GM10248 (cell line): Measurements from ENCODE around the gene WNT3.

Source experiments
- CTCF ChIA-PET: fragments of 300-600 bp; sonication (Branson Sonifier 250); formaldehyde crosslinking; extraction: SDS; loops from one replicate; lab custom pipeline; 2021; ENCODE audit warnings: antibody characterized with exemption; lab: Yijun Ruan, JAX
- POLR2A ChIA-PET: fragments of 350-650 bp; sonication (Branson Sonifier 250); formaldehyde crosslinking; extraction: SDS; loops from one replicate; lab custom pipeline; 2020; ENCODE audit warnings: antibody characterized with exemption; lab: Yijun Ruan, JAX
- DNase-seq: peaks from one replicate; pipeline ENCODE4 v3.0.0; 2012; ENCODE audit errors: extremely low spot score
- TF ChIP-seq, protein P1 (sequence below): IDR thresholded peaks from 2 replicates; pipeline ENCODE4 v1.5.1; 2012; ENCODE audit warnings: mild to moderate bottlenecking, low read depth; ENCODE audit errors: extremely low read depth, missing control alignments, control extremely low read depth

The WNT3 gene

DNA sequence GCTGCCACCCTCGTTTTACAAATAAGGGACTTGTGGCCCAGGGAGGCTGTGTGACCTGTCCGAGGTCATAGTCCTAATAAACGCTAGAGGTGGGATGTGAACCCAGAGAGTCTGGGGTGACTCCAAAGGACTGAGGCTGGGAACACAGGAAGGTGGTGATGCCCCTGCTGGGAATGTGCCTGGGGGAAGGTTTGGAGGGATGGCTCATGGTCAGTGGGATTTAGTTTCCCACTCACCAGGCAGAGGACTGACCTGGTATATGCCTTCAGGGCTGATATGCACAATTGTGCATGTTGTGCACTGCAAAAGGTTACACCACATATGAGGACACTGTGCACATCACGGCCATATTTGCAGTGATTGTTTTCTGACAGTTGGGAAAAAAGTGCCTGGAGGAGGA, 19.0 kb upstream of the WNT3 start:
- CTCF ChIA-PET: no interaction called here
- POLR2A ChIA-PET: no interaction called here
- TF ChIP-seq, protein P1, sequence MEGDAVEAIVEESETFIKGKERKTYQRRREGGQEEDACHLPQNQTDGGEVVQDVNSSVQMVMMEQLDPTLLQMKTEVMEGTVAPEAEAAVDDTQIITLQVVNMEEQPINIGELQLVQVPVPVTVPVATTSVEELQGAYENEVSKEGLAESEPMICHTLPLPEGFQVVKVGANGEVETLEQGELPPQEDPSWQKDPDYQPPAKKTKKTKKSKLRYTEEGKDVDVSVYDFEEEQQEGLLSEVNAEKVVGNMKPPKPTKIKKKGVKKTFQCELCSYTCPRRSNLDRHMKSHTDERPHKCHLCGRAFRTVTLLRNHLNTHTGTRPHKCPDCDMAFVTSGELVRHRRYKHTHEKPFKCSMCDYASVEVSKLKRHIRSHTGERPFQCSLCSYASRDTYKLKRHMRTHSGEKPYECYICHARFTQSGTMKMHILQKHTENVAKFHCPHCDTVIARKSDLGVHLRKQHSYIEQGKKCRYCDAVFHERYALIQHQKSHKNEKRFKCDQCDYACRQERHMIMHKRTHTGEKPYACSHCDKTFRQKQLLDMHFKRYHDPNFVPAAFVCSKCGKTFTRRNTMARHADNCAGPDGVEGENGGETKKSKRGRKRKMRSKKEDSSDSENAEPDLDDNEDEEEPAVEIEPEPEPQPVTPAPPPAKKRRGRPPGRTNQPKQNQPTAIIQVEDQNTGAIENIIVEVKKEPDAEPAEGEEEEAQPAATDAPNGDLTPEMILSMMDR: no peak
- no peak for DNase-seq

DNA sequence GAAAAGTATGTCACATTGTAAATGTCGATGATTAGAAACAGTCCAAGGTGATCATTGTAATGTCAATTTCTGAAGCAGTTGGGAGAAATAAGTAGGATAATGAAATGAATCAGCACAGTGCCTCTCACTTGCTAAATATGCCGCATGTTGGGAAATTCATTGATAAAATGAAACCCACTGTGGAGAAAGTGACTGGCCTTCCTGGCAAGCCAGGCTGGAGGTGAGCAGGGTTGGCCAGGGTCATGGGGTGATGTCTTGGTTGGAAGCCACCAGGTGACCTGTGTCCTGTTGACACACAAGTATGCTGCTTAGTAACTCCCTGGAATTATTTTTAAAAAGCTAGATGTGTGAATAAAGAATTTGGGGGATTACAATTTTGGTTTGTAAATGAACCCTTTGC, 18.0 kb upstream of the WNT3 start:
- CTCF ChIA-PET: interaction anchor here (1.3 to 3.1 kb wide), 8 partner anchors 10 to 155 kb away, joined by 3 to 22 read pairs (median 5); no protein-coding TSS in a partner anchor
- TF ChIP-seq, protein P1: no peak
- no peak for DNase-seq
- POLR2A ChIA-PET: no interaction called here

- ChIA-PET CTCF (interaction anchor here (0.6 to 3.1 kb wide), 13 partner anchors 8 to 86 kb away, joined by 3 to 22 read pairs (median 4); no protein-coding TSS in a partner anchor), POLR2A (interaction anchor here (0.6 kb wide), 1 partner anchor 24 kb away, joined by 4 read pairs; no protein-coding TSS in a partner anchor)
- TF ChIP-seq, protein P1: no peak
- no peak for DNase-seq
Measured at GRCh38 chr17:46834846-46835245, 16.4 kb upstream of the WNT3 start.

GRCh38 chr17:46833840-46834208, 15.3 kb upstream of the WNT3 start:
- ChIA-PET CTCF (interaction anchor here (2.1 kb wide), 1 partner anchor 9 kb away, joined by 7 read pairs; no protein-coding TSS in a partner anchor), POLR2A (no interaction called here)
- TF ChIP-seq, protein P1: no peak
- no peak for DNase-seq

DNA sequence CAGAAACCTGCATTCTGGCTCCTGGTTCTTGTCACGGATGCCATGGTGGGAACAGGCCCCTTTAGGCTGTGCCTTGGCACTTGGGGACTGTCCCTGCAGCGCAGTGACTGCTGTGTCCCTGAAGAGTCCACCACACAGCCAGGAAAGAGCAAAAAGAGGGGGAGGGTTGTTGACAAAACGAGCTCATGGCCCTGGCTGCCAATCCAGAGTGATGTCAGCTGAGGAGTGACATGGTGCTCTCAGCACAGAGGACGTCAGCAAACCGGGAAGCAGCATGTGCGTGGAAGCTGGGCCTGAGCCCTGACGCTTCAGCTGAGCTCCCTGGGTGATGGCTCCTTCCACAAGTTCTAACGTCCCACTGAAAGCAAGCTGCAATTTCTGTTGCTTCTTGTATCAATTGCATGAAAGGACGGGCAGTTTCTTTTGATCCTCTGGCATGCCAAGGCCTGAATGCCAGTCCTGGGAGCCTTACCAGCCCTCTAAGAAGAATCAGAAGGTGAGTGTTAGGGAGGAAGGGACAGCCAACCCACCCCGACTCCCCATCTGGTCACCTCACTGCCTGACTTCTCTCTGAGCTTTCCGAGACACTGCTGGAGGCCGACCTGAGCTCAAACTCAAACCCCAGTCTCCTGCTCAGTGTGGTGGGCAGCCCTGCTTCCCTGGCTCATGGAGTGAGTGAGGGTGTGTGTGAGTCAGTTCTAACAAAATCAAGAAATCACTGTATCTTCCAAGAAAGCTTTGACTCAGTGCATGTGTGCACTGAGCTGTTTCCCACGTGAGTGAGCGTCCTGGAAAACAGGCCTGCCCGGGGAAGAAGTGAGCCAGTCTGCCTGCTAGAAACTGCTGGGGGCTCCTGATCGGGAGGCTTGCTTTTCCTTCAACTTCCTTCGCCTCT, 14.7 kb upstream of the WNT3 start:
- ChIA-PET CTCF (interaction anchor here (2.1 kb wide), 1 partner anchor 9 kb away, joined by 7 read pairs; no protein-coding TSS in a partner anchor), POLR2A (no interaction called here)
- no peak for DNase-seq
- TF ChIP-seq, protein P1: no peak

DNA sequence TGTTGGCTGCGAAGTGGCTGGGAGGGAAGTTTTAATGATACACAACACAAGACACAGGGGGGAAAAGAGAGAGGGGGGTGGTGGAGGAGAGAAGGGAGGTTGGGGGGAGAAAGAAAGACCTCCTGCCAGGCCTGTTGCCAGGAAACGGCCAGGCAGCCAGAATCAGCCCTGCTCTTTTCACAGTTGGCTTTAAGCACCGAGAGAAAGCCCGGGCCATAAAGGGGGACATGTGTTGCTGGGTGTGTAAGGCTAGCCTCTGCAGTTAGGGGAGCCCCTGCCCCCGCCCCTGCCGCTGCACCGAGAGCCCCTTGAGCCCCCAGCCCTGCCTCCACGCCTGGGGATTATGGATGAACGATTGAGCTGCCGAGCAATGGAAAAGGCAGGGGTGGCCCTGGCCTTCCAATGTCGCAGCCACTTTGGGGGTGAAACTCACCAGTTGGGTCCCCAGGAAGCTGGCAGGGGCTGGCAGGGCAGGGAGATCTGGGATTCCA, 13.9 kb upstream of the WNT3 start:
- POLR2A ChIA-PET: no interaction called here
- TF ChIP-seq, protein P1: no peak
- CTCF ChIA-PET: interaction anchor here (1.7 to 2.1 kb wide), 2 partner anchors 9 to 10 kb away, joined by 5 to 7 read pairs; no protein-coding TSS in a partner anchor
- no peak for DNase-seq
